Right forelimb (tissue), 1 donor: ENCODE results near the gene LOXL4.

ENCODE experiments used
- DNase-seq: peaks from one replicate; pipeline ENCODE4 v3.0.0-alpha.2; 2018

The LOXL4 gene

GRCh38 chr10:98263088-98263487 is 4.9 kb downstream of the LOXL4 start:
- no peak for DNase-seq

GRCh38 chr10:98262571-98262970 is 5.4 kb downstream of the LOXL4 start:
- no peak for DNase-seq

DNA sequence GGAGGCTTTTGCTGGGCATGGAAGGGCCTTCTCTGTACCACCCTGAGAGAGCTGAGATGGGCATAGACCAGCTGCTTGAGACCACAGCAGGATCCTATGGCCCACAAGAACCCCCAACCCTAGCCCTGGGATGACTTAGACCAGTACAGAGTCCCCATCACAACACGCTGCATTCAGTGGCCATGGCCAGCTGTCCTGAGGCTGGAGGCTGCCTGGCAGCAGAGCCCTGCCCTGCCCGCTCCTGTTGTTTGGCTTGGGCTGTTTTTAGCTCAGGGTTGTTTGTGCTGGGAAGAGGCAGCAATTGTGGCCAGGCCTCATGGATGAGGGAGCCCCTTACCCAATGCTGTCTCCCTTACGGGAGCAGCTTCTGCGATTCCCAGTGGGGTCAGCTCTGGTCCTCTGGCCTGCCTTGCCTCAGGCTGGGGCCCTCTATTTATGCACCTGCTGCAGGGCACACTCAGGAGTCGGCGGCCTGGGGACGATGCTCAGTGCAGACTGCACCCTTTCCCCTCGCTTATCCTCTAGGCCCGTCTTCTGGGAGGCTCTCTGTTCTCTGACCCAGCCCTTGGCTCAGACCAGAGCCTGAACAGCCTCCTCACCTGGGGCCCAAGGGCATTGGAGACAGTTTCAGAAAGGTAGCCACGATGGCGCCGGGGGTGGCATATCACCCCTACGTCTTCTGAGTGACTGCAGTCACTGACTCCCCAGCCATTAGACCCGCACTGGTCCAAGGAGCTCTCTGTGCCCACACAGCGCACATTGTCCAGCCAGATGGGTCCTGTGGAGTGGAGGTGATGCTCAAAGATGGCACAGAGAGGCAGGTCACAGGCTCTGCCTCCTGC is 6.3 kb downstream of the LOXL4 start:
- no peak for DNase-seq

DNA sequence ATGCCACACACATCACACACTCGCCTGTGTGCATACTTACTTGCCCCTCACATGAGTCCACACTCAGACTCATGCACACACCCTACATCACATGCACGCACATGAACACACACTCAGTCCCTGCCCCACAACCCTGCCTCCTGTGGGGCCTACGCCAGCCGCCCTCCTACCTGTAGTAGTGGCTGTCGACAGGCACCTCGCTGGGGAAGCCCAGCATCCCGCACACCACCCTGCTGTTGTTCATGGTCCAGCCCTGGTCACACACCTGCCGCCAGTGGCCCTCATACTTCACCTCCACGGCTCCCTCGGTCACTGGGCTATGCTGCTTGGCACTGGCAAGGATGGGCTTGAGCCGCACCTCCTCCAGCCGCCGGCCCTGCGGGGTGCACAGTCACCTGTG is 7.2 kb downstream of the LOXL4 start:
- no peak for DNase-seq

DNA sequence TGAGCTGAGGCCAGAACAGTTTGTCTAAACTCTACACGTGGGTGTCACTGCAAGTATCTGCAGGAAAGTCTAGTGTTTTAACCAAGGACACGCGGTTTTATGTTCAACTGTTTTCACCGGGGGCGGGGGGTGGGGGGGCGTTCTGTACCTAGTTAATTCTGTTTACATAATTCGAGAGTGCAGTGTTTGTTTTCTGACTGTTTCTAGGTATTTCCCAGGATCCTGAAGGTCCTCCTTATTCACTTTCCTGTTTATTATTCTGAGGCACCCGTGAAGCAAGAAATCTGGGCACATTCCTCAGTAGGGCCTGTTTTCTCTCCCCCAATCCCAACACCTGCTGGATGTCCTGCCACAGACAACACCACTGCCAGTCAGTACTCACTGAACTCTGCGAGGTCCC is 7.6 kb downstream of the LOXL4 start:
- no peak for DNase-seq

DNA sequence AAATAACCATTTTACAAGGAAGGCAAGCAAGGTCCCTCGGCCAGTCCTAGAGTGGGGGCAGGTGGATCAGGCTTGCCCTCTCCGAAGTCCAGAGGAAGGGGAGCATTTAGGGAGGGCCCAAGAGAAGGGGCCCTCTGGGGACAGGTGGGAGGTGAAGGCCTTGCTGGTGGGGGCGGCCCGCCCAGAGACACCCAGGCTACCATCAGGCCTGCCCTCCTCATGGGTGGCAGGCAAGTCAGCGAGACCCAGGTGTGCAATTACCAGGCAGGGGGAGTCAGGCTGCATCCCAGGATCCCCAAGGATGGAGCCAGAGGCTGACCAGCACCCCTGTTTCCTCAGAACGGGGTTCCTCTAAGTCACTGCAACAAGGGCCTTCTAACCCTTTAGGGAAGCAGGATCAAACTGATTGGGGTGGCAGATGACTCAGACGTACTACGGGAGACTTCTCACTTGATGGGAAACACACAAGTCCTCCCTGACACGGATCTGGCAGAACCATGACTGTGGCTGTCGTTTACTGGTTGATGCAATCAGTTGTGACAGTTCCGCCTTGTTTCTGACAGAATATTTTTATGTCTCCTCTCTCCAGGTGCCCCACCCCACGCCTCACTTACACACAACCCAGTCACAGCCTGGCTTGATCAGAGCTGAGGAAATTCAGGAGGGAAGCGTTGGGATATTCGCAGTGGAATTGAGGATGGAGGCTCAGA is 8.2 kb downstream of the LOXL4 start:
- no peak for DNase-seq

DNA sequence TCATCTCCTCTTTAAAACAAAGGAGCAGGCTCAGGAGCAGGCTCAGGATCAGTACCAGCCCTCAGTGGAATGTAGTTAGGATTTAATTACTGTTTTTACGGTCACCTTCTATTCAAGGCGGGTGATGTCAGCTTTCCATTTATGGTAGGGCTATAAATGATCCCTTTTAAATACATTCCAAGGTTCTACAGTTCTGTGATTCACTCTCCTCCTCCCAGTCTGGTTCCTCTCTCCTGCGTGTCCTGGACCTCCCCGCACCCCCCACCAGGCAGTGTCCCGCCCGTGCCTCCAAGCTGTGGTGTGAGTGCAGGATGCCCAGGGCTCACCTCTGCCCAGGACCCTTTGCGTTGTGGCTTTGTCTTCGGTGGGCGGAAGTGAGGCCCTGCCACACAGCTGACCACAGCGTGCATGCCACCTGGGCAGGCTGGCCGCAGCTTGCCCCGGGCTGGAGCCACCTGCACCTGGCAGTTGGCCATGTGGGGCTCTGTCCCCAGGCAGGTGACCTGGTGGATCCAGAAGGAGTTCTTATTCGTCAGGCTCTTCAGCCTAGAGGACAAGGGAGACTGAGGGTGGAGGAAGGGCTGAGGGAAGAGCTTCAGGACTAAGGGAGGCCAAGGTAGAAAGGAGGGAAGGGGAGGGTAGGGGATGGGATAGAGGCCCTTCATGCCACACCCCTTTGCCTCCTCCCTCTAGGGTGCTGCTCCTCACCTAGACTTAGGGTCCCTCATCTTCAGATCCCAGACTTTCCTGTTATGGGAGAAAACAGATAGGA is 9.1 kb downstream of the LOXL4 start:
- peak; percentile 38 for DNase-seq

GRCh38 chr10:98257961-98258360 is 10.0 kb downstream of the LOXL4 start:
- peak; percentile 42 for DNase-seq

- DNase-seq: peak; percentile 26
These were observed 10.8 kb downstream of the LOXL4 start for GRCh38 chr10:98257198-98257597.

DNA sequence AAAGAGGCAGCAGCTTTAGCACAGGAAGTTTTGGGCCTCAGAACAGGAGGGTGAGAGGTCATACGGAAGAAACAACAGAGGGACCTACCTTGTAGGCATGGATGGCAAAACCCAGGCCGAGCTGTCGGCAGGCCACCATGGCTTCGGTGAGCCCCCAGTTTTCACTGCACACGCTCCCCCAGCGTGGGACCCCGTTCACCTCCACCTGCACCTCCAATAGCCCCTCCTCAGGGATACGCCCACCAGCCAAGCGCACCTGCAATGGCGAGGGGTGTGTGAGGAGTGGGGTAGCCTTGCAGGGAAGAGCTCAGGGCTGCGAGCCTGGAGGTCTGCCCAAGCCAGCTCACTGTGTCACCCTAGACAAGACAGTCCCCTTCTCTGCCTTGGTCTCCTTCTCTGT is 11.3 kb downstream of the LOXL4 start:
- DNase-seq: no peak

DNA sequence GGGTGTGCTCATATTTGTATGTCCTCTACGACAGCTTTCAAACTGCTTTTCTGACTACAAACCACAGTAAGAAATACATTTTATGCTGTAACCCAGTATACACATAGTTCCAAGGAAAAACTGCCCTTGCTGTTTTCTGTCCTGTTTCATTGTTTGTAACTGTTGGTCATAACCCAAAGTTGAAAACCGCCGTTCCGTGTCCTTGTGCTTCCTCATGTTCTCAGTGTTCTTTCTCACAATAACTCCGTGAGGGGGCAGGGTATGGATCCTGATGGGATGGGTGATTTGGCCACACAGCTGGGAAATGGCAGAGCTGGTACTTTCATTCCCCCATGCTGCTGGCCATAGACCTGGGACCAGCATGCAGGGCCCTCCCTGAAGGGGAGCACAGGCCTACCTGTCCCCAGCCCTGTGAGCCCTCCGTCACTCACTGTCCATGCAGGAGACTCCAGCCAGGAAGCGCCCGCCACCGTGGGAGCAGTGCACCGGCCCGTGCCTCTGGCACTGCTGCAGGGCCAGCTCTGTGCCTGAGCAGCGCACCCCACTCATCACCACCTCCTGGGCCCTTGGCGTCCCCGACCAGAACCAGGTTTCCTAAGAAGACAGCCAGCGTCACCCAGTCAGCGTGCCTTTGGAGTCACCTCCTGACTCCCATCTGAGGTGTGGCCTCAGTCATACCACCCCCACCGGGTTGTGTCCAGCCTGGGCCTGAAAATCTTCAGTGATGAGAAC is 12.7 kb downstream of the LOXL4 start:
- peak; percentile 38 for DNase-seq

GRCh38 chr10:98254234-98254974 is 13.6 kb downstream of the LOXL4 start:
- peak; percentile 40 for DNase-seq

DNA sequence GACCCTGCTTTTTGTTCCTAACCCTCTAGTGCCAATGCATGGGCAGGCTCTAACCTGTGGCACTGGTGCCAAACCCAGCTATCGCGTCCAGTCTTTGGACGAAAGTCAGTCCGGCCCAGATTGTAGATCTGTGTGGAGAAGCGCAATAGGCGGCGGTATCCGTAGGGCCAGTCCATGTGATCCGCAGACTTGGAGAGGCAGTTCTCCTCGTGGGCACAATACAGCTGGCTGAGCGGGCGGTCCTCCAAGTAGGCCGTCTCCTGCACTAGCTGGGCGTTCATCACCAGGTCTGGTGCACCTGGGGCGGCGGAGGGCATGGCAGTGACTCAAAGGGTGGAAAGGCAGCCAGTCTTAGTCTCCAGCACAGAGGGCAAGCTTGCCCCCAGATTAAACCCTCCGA is 14.5 kb downstream of the LOXL4 start:
- peak; percentile 26 for DNase-seq

DNA sequence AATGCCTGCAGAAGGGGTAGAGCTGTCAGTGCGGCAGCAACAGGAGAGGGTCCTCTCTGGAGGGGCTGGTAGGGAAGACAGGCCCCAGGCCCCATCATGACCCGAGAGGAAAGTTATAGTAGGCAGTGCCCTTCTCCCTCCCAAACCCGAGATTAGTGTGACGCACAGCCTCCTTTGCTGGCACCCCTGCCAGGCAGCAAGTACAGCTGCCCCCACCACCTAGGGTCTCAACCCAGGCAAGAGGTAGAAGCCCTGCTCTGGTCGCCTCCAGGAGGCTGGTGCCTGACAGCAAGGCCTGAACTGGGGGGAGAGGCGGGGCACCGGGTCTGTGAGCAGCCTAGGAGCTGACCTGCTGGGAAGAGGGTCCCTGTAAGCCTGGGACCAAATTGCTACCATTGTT is 15.5 kb downstream of the LOXL4 start:
- DNase-seq: peak; percentile 45

GRCh38 chr10:98251399-98251798 is 16.6 kb downstream of the LOXL4 start:
- peak; percentile 35 for DNase-seq

DNA sequence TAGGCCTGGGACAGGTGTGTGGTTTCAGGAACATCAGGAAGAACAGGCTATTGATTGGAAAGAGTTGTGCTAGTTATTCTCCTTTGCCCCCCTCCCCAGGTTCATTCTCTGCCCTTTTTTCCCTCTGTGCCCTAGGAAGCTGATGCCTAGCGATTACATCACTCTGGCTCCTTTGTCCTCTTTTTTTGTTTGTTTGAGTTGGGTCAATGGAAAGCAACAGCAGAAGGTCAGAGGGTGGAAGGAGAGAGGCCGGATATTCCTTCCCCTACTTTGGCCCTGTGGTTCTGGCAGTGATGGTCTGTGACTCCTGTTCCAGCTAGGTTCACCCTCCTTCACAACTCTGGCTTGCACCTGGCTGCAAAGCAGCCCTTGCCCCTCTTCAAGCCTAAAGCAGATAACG is 18.9 kb downstream of the LOXL4 start:
- peak; percentile 32 for DNase-seq

- no peak for DNase-seq
These were observed 20.0 kb downstream of the LOXL4 start for GRCh38 chr10:98248018-98248417.

GRCh38 chr10:98246911-98247805 is 20.8 kb downstream of the LOXL4 start:
- peak; percentile 57 for DNase-seq

- DNase-seq: peak; percentile 30
These were observed 23.4 kb downstream of the LOXL4 start for GRCh38 chr10:98244586-98244985.

DNA sequence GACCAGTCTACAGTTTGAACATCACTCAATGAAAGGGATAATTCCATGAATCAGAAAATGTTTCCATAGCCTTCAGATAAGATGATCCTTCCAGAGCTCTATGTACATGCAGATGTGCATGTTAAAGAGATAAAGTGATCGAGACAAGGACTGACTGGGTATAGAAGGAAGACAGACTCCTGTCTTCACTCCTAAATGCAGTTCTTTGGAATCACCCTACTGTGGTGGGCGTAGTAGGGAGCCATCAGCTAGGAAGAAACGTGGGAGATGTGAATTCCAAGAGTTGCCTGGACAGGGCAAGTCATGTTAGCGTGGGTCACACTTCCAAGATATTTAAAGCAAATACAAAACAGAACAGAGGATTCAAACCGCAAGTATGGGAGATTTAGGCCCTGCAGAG is 23.9 kb downstream of the LOXL4 start:
- no peak for DNase-seq

DNA sequence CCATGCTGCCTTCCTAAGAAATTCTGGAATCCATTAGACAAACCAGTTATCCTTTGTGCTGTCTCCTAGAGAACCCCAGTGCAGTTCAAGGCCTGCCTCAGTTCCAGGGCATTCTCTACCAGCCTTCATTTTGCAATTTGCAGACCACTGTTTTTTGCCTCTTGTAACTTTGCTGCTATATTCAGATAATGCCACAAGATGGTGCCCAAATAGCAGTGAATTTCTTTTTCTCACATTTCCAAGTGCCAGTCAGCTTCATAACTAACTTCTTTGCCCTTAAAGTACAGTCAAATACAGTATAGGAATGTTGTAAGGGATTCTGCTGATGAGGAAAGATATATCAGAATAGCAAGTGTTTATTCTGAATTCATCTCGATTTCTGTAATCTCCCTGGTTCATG is 25.2 kb downstream of the LOXL4 start:
- DNase-seq: no peak
